ENCODE measurements around the gene LONRF2. TPM values are rescaled to one million over a fixed set of nuclear protein-coding genes. Genes with fewer than 3 reads are reported as not detected.

LONRF2 gene
- polyA plus RNA-seq, 3 donors = 2.6 to 2.9 (median 2.8) TPM

- DNase-seq (ENCODE audit: low read depth in 3 of 3, low spot score in 2 of 3) = no peak
These were observed 44.6 kb downstream of the LONRF2 start for GRCh38 chr2:100277540-100278207.

GRCh38 chr2:100276716-100277115 is 45.6 kb downstream of the LONRF2 start:
- no peak for DNase-seq (ENCODE audit: low read depth in 3 of 3, low spot score in 2 of 3)

- DNase-seq (ENCODE audit: low read depth in 3 of 3, low spot score in 2 of 3) = no peak
These were observed 47.1 kb downstream of the LONRF2 start for GRCh38 chr2:100275200-100275589.

GRCh38 chr2:100274566-100275199 is 47.6 kb downstream of the LONRF2 start:
- no peak for DNase-seq (ENCODE audit: low read depth in 3 of 3, low spot score in 2 of 3)

- DNase-seq (ENCODE audit: low read depth in 3 of 3, low spot score in 2 of 3) = no peak
These were observed 48.2 kb downstream of the LONRF2 start for GRCh38 chr2:100274076-100274475.

GRCh38 chr2:100273387-100273786 is 48.9 kb downstream of the LONRF2 start:
- no peak for DNase-seq (ENCODE audit: low read depth in 3 of 3, low spot score in 2 of 3)

GRCh38 chr2:100272841-100273329 is 49.4 kb downstream of the LONRF2 start:
- DNase-seq (ENCODE audit: low read depth in 3 of 3, low spot score in 2 of 3) = no peak

GRCh38 chr2:100271210-100271609 is 51.1 kb downstream of the LONRF2 start:
- DNase-seq (ENCODE audit: low read depth in 3 of 3, low spot score in 2 of 3) = no peak

GRCh38 chr2:100270381-100271146 is 51.7 kb downstream of the LONRF2 start:
- DNase-seq (ENCODE audit: low read depth in 3 of 3, low spot score in 2 of 3) = no peak

GRCh38 chr2:100269889-100270288 is 52.4 kb downstream of the LONRF2 start:
- DNase-seq (ENCODE audit: low read depth in 3 of 3, low spot score in 2 of 3) = no peak

GRCh38 chr2:100268986-100269385 is 53.3 kb downstream of the LONRF2 start:
- no peak for DNase-seq (ENCODE audit: low read depth in 3 of 3, low spot score in 2 of 3)

GRCh38 chr2:100267751-100268150 is 54.5 kb downstream of the LONRF2 start:
- no peak for DNase-seq (ENCODE audit: low read depth in 3 of 3, low spot score in 2 of 3)

- no peak for DNase-seq (ENCODE audit: low read depth in 3 of 3, low spot score in 2 of 3)
These were observed 56.2 kb downstream of the LONRF2 start for GRCh38 chr2:100266126-100266525.

GRCh38 chr2:100265226-100265625 is 57.1 kb downstream of the LONRF2 start:
- no peak for DNase-seq (ENCODE audit: low read depth in 3 of 3, low spot score in 2 of 3)

- no peak for DNase-seq (ENCODE audit: low read depth in 3 of 3, low spot score in 2 of 3)
These were observed 57.6 kb downstream of the LONRF2 start for GRCh38 chr2:100264651-100265050.

GRCh38 chr2:100264121-100264520 is 58.2 kb downstream of the LONRF2 start:
- DNase-seq (ENCODE audit: low read depth in 3 of 3, low spot score in 2 of 3) = no peak

- DNase-seq (ENCODE audit: low read depth in 3 of 3, low spot score in 2 of 3) = no peak
These were observed 59.6 kb downstream of the LONRF2 start for GRCh38 chr2:100262555-100263320.

GRCh38 chr2:100262046-100262445 is 60.3 kb downstream of the LONRF2 start:
- DNase-seq (ENCODE audit: low read depth in 3 of 3, low spot score in 2 of 3) = no peak

GRCh38 chr2:100260712-100261620 is 61.3 kb downstream of the LONRF2 start:
- DNase-seq (ENCODE audit: low read depth in 3 of 3, low spot score in 2 of 3) = peak in 2 of 3 donors; percentile 60 to 65

GRCh38 chr2:100259106-100259505 is 63.2 kb downstream of the LONRF2 start:
- no peak for DNase-seq (ENCODE audit: low read depth in 3 of 3, low spot score in 2 of 3)
